GM12864 (cell line): ENCODE measurements around the gene GUCA1A.

Experiments
- DNase-seq: peaks from one replicate; pipeline ENCODE4 v3.0.0-alpha.2; 2011; ENCODE audit warnings: low read depth
- H3K4me3 ChIP-seq: 2 replicates; pipeline ENCODE4 v1.5.1; 2011; ENCODE audit warnings: mild to moderate bottlenecking, low read depth, low read length, control low read depth
- TF ChIP-seq, protein P1 (sequence below): IDR thresholded peaks from 2 replicates; pipeline ENCODE4 v1.5.1; 2011; ENCODE audit warnings: low read depth, mild to moderate bottlenecking, moderate library complexity, low read length, control low read depth, inconsistent platforms; ENCODE audit errors: missing control alignments

Gene GUCA1A

DNA sequence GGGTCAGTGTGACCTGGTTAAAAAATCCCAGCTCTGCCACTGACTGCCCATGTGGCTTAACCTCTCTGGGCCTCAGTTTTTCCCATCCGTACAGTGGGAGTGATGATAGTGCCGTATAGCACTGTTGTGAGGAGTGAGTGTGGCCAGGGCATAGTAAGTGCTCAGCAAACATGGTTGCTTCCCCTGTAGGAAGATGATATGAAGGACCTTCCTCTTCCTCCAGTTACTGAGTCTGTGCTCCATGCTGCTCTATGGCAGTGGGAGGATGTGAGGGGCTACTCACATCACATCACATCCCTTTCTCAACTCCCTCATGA, 43.8 kb upstream of the GUCA1A start:
- DNase-seq = no peak
- no peak overlapping the region for H3K4me3 ChIP-seq
- TF ChIP-seq, protein P1, sequence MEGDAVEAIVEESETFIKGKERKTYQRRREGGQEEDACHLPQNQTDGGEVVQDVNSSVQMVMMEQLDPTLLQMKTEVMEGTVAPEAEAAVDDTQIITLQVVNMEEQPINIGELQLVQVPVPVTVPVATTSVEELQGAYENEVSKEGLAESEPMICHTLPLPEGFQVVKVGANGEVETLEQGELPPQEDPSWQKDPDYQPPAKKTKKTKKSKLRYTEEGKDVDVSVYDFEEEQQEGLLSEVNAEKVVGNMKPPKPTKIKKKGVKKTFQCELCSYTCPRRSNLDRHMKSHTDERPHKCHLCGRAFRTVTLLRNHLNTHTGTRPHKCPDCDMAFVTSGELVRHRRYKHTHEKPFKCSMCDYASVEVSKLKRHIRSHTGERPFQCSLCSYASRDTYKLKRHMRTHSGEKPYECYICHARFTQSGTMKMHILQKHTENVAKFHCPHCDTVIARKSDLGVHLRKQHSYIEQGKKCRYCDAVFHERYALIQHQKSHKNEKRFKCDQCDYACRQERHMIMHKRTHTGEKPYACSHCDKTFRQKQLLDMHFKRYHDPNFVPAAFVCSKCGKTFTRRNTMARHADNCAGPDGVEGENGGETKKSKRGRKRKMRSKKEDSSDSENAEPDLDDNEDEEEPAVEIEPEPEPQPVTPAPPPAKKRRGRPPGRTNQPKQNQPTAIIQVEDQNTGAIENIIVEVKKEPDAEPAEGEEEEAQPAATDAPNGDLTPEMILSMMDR = no peak

DNA sequence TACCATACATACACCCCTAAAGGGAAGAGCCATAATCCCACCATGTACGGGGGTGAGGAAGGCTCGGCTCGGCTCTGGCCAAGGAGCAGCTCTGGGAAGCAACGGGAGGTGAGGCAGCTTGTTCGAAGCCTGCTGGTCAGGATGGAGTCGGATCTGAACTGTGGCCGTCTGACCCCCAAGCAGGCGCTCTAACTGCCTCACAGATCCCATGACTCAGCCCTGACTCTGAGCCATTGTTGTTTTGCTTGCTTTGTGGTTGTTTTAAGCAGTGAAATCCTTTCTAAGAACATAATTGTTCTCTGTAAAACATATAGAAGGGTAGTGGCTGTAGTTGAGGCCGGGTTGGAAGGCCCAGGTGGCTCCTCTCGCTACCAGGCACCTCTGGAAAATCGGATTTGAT, 41.6 kb upstream of the GUCA1A start:
- no peak for DNase-seq
- TF ChIP-seq, protein P1 = no peak
- H3K4me3 ChIP-seq = no peak overlapping the region

DNA sequence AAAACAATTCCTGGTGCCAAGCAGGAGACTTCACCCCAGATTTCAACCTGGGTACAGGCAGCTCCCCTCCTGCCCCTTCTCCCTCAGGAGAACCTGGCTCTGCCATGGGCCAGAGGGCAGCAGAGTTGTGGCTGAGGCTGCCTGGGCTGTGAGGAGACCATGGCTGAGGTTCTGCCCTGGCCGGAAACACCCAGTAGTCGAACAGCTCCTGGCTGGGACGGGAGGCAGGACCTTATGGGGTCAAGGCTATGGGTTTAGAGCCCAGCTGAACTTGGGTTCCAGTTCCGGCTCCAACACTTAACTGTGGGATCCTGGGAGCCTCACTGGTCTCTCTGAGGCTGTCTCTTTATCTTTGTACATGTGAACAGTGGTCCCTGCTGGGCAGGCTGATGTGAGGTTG, 39.2 kb upstream of the GUCA1A start:
- no peak overlapping the region for H3K4me3 ChIP-seq
- no peak for DNase-seq
- TF ChIP-seq, protein P1 = no peak

DNA sequence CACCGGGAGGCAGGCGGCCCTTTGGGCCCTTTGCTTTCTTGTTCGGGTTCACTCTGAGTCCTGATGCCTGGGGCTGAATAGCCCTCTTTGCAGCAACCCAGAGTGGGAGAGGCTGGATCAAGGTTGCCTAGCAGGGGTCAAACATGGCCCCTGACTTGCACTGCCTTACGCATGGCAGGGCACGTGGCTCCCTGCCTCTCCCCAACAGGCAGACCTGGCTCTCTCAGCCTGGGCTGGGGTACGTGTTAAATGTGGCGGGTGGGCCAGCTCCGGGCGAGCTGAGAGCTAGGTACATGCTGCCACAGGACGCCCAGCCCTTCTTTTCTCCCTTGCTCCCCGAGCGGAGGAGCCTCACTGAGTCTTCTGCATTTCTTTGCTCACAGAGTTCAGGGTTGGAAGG, 38.0 kb upstream of the GUCA1A start:
- TF ChIP-seq, protein P1 = no peak
- H3K4me3 ChIP-seq = no peak overlapping the region

DNA sequence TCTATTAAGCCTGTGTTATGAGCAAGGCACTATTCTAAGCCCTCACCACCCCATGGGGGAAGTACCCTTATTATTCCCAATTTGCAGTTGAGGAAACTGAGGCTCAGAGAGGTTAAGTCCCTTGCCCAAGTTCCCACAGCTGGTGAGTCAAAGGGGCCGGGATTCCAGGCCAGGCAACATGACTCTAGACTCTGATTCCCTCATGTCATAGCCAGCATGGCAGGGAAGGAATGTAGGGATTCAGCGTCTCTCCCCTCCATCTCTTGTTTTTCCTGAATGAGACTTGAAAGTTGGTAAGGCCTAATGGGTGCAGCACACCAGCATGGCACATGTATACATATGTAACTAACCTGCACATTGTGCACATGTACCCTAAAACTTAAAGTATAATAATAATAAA, 37.4 kb upstream of the GUCA1A start:
- H3K4me3 ChIP-seq = no peak overlapping the region
- TF ChIP-seq, protein P1 = no peak
- DNase-seq = no peak

More for the DNA sequence above, 38.0 kb upstream of the GUCA1A start:
- DNase-seq = no peak

DNA sequence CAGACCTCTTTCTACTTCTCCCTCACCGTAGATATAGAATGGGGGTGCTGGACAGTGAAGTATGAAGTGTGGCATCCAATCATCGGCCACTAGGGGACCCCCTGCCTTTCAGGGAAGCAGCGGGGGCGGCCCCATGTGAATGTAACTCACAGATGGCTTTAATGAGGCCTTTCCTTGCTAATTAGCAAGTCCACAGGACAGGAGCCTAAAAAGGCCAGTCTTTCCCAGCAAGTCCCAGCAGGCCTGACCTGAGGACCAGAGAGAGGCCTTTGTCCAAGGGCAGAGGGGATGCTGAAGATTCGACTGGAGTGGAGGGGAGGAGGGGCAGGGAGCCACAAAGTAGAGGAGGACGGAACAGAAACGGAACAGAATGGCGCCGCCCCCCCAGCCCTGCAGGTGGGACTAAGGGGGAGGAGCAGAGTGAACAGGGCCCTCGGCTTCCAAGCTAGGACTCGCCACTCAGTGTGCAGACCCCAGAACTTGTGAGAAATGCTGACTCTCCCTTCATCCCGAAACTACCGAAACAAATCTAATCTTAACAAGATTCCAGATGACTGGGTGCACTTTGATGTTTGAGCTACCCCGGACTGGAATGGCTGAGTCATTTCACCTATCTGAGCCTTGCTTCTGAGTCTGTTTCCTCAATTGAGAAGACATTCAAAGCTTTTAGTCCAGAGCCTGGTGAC, 36.5 kb upstream of the GUCA1A start:
- TF ChIP-seq, protein P1 = peak; percentile 44
- no peak for DNase-seq
- no peak overlapping the region for H3K4me3 ChIP-seq

DNA sequence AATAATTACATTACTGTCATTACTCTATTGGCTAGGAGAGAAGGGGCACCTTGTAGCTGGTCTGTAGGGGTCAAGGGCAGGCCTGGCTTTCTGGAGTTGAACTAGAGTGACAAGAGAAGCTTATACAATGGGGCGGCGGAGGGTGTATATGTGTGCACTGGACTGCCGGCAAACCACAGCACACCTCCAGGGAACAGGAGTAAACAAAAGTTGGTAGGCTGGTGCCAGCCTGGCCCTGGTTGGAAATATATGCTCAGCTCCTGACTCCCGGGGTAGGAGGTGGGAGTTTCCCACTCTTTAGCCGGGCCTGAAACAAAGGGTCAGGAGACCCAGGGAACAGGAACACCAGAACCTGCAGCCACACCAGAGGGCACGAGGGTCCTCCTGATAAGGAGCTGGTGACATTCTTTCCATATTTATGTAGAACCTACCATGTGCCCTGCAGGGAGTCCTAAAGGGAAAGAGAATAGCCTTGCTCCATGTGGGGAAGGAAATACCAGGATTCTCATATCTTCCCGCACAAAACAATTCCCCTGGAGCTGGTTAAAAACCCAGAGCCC, 35.9 kb upstream of the GUCA1A start:
- DNase-seq = no peak
- TF ChIP-seq, protein P1 = no peak
- H3K4me3 ChIP-seq = no peak overlapping the region
